ENCODE results near the gene TERB2. TPM values are rescaled to one million over a fixed set of nuclear protein-coding genes. Genes with fewer than 3 reads are reported as not detected.
"Not testable (repeated sequence)": the region's sequence is repeated elsewhere in the genome, so short reads cannot be mapped to it uniquely, and the experiment has no call there.

The TERB2 gene
- total RNA-seq, 4 donors from 2014 or later = not detected

GRCh38 chr15:44999105-44999504 is 42.6 kb downstream of the TERB2 start:
- 79 to 81% methylated on average over 2 of the region's 2 CpGs for WGBS, 2 donors
- no peak overlapping the region for H3K4me3 ChIP-seq (ENCODE audit: low read depth, poor library complexity, severe bottlenecking)
- no peak for DNase-seq (ENCODE audit: low spot score in 2 of 2)
- intact Hi-C loops (cut with DNase I; ENCODE audit: low total_unique reads) = no loop called here
- TF ChIP-seq, protein P1, sequence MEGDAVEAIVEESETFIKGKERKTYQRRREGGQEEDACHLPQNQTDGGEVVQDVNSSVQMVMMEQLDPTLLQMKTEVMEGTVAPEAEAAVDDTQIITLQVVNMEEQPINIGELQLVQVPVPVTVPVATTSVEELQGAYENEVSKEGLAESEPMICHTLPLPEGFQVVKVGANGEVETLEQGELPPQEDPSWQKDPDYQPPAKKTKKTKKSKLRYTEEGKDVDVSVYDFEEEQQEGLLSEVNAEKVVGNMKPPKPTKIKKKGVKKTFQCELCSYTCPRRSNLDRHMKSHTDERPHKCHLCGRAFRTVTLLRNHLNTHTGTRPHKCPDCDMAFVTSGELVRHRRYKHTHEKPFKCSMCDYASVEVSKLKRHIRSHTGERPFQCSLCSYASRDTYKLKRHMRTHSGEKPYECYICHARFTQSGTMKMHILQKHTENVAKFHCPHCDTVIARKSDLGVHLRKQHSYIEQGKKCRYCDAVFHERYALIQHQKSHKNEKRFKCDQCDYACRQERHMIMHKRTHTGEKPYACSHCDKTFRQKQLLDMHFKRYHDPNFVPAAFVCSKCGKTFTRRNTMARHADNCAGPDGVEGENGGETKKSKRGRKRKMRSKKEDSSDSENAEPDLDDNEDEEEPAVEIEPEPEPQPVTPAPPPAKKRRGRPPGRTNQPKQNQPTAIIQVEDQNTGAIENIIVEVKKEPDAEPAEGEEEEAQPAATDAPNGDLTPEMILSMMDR (IDR thresholded peaks at IDR 0.05) = no peak
- no peak for TF ChIP-seq POLR2A (IDR thresholded peaks at IDR 0.05)

GRCh38 chr15:45001180-45001579 is 44.7 kb downstream of the TERB2 start:
- DNase-seq (ENCODE audit: low spot score in 2 of 2); intact Hi-C loops (cut with DNase I; ENCODE audit: low total_unique reads); H3K4me3 ChIP-seq (ENCODE audit: low read depth, poor library complexity, severe bottlenecking): not testable (repeated sequence)
- 47 to 60% methylated on average over 1 of the region's 1 CpG for WGBS, 2 donors

- 65 to 68% methylated on average over 2 of the region's 2 CpGs for WGBS, 2 donors
- H3K4me3 ChIP-seq (ENCODE audit: low read depth, poor library complexity, severe bottlenecking); DNase-seq (ENCODE audit: low spot score in 2 of 2); intact Hi-C loops (cut with DNase I; ENCODE audit: low total_unique reads): not testable (repeated sequence)
Measured at GRCh38 chr15:45003731-45004410, 47.4 kb downstream of the TERB2 start.

DNA sequence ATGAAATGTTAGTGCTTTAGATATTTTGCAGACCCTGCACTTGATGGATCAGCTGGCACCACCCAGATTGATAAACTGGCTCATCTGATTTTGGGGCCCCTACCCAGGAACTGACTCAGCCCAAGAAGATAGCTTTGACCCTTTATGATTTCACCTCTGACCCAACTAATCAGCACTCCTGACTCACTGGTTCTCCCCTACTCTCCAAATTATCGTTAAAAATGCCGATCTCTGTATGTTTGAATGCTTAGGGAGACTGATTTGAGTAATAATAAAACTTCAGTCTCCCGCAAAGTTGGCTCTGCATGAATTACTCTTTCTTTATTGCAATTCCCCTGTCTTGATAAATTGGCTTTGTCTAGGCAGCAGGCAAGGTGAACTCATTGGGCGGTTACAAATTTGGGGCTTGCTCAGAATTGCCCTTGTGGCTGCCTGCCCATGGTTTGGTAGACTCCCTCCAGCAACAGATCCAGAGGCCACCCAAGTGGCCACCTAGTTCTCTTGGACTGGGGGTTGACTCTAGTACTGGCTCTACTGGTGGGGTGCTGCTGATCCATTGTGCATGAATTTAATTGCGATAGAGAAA is 48.2 kb downstream of the TERB2 start:
- H3K4me3 ChIP-seq (ENCODE audit: low read depth, poor library complexity, severe bottlenecking); DNase-seq (ENCODE audit: low spot score in 2 of 2); intact Hi-C loops (cut with DNase I; ENCODE audit: low total_unique reads): not testable (repeated sequence)
- WGBS, 2 donors = 71 to 76% methylated on average over 5 of the region's 5 CpGs

DNA sequence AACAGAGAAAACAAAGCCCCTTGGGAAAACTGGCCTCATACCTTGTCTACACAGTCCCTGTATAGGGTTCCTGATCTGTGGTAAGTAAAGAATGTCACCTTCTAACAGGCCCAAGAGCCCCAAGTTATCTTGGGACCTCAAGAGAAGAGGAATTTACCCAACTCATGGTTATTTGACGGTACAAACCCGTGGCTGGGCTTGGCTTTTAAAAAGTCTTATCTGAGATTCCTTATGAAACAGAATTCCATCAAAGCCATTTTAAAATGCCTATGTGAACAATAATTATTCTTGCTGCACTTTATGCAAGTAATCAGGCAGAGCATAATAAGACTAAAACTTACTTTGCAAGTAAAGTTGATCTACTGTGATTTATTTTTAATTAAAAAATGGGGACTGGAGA is 52.6 kb downstream of the TERB2 start:
- WGBS, 2 donors = 80 to 83% methylated on average over 2 of the region's 2 CpGs
- no peak overlapping the region for H3K4me3 ChIP-seq (ENCODE audit: low read depth, poor library complexity, severe bottlenecking)
- DNase-seq (ENCODE audit: low spot score in 2 of 2) = no peak
- TF ChIP-seq, protein P1 (IDR thresholded peaks at IDR 0.05) = no peak
- no peak for TF ChIP-seq POLR2A (IDR thresholded peaks at IDR 0.05)
- intact Hi-C loops (cut with DNase I; ENCODE audit: low total_unique reads) = no loop called here

DNA sequence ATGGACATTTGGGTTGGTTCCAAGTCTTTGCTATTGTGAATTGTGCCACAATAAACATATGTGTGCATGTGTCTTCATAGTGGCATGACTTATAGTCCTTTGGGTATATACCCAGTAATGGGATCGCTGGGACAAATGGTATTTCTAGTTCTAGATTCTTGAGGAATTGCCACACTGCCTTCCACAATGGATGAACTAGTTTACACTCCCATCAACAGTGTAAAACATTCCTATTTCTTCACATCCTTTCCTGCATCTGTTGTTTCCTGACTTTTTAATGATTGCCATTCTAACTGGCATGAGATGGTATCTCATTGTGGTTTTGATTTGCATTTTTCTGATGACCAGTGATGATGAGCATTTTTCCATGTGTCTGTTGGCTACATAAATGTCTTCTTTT is 58.6 kb downstream of the TERB2 start:
- DNase-seq (ENCODE audit: low spot score in 2 of 2); intact Hi-C loops (cut with DNase I; ENCODE audit: low total_unique reads); H3K4me3 ChIP-seq (ENCODE audit: low read depth, poor library complexity, severe bottlenecking): not testable (repeated sequence)
- WGBS, 2 donors = 88 to 100% methylated on average over 1 of the region's 1 CpG

DNA sequence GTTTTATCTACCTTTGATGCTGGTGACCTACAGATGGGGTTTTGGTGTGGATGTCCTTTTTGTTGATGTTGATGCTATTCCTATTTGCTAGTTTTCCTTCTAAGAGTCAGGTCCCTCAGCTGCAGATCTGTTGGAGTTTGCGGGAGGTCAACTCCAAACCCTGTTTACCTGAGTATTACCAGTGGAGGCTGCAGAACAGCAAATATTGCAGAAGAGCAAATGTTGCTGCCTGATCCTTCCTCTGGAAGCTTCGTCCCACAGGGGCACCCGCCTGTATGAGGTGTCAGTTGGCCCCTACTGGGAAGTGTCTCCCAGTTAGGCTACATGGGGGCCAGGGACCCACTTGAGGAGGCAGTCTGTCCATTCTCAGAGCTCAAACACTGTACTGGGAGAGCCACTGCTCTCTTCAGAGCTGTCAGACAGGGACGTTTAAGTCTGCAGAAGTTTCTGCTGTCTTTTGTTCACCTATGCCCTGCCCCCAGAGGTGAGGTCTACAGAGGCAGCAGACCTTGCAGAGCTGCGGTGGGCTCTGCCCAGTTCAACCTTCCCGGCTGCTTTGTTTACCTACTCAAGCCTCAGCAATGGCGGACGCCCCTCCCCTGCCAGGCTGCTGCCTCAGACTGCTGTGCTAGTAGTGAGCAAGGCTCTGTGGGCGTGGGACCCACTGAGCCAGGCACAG is 63.9 kb downstream of the TERB2 start:
- DNase-seq (ENCODE audit: low spot score in 2 of 2); intact Hi-C loops (cut with DNase I; ENCODE audit: low total_unique reads); H3K4me3 ChIP-seq (ENCODE audit: low read depth, poor library complexity, severe bottlenecking): not testable (repeated sequence)
- WGBS, 2 donors = 90 to 93% methylated on average over 9 of the region's 9 CpGs

- DNase-seq (ENCODE audit: low spot score in 2 of 2); intact Hi-C loops (cut with DNase I; ENCODE audit: low total_unique reads); H3K4me3 ChIP-seq (ENCODE audit: low read depth, poor library complexity, severe bottlenecking): not testable (repeated sequence)
- 90 to 97% methylated on average over 9 of the region's 9 CpGs for WGBS, 2 donors
Measured at GRCh38 chr15:45020901-45021259, 64.4 kb downstream of the TERB2 start.

DNA sequence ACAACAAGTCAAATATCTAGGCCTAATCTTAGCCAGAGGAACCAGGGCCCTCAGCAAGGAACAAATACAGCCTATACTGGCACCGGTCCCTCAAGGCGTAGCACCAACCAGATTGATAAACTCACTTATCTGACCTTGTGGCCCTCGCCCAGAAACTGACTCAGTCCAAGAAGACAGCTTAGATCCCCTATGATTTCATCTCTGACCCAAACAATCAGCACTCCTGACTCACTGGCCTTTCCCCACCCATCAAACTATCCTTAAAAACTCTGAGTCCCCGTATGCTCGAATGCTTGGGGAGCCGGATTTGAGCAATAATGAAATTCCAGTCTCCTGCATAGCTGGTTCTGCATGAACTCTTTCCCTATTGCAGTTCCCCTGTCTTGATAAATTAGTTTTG is 64.9 kb downstream of the TERB2 start:
- DNase-seq (ENCODE audit: low spot score in 2 of 2) = no peak
- TF ChIP-seq, protein P1 (IDR thresholded peaks at IDR 0.05) = no peak
- no peak for TF ChIP-seq POLR2A (IDR thresholded peaks at IDR 0.05)
- intact Hi-C loops (cut with DNase I; ENCODE audit: low total_unique reads) = no loop called here
- 67 to 96% methylated on average over 6 of the region's 6 CpGs for WGBS, 2 donors
- H3K4me3 ChIP-seq (ENCODE audit: low read depth, poor library complexity, severe bottlenecking) = no peak overlapping the region
